ENCODE results near the gene DUS2. TPM values are rescaled to one million over a fixed set of nuclear protein-coding genes. Genes with fewer than 3 reads are reported as not detected.

DUS2 gene
- total RNA-seq, 1 experiment from 2014 or later = 18.7 TPM

DNA sequence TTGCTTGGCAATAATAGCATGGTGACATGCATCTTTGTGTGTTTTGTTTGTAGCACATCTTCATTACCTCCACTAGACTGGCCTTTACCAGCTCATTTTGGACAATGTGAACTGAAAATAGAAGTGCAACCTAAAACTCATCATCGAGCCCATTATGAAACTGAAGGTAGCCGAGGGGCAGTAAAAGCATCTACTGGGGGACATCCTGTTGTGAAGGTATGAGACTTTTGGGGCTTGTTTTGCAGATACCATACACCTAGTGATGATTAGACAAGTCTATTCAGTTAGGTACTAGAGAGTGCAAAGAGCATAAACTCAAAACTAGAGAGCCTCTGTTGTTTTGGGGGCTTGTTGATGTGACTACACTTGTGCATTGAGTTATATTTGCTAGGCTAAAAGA is 103.3 kb downstream of the DUS2 start:
- DNase-seq (ENCODE audit: low spot score) = no peak

DNA sequence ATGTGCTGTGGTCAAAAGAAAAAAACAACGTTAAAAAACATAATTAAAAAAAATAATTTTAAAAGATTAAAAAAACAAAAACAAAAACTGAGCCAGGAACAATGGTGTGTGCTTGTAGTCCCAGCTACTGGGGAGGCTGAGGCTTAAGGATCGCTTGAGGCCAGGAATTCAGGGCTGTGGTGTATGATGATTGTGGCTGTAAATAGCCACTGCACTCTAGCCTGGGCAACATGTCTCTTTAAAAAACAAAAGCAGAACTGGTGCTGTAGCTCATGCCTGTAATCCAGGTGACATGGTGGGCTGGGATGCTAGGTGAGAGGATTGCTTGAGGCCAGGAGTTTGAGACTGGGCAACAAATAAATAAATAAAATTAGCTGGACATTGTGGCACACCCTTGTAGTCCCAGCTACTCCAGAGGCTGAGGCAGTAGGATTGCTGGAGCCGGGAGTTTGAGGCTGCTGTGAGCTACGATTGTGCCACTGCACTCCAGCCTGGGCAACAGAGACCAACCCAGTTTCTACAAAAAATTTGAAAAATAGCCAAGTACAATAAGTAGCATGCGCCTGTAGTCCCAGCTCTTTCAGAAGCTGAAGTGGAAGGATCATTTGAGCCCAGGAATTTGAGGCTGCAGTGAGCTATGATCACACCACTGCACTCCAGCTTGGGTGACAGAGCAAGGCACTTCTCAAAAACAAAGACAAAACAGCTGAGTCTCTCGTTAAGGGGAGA is 105.7 kb downstream of the DUS2 start:
- no peak for DNase-seq (ENCODE audit: low spot score)

Small RNAs within 50 kb of the gene (small RNA-seq; reads per million reads assigned to genes)
- gene RF00019 (not detected), gene RNU6-359P (not detected)

Other genes with a start within 250 kb of the DUS2 start
- gene RANBP10, start 216.7 kb upstream of the DUS2 start, total RNA-seq (2014; rRNA removed; shearing (Covaris generic)) = 6.7 and 8.3 TPM in 2 replicates
- 1.1 TPM in 1 of 2 replicates, not detected in the other for gene TSNAXIP1, start 216.4 kb upstream of the DUS2 start, total RNA-seq (2014; rRNA removed; shearing (Covaris generic))
- 66.3 and 80.9 TPM in 2 replicates for gene THAP11, start 181.0 kb upstream of the DUS2 start, total RNA-seq (2014; rRNA removed; shearing (Covaris generic))
- gene NUTF2, start 176.4 kb upstream of the DUS2 start, total RNA-seq (2014; rRNA removed; shearing (Covaris generic)) = 158 and 183 TPM in 2 replicates
- 42.8 and 43.2 TPM in 2 replicates for gene CENPT, start 175.6 kb upstream of the DUS2 start, total RNA-seq (2014; rRNA removed; shearing (Covaris generic))
- gene EDC4, start 150.2 kb upstream of the DUS2 start, total RNA-seq (2014; rRNA removed; shearing (Covaris generic)) = 107 and 121 TPM in 2 replicates
- gene NRN1L, start 138.4 kb upstream of the DUS2 start, total RNA-seq (2014; rRNA removed; shearing (Covaris generic)) = 0.64 and 2.5 TPM in 2 replicates
- 11.5 and 15.1 TPM in 2 replicates for gene PSKH1, start 130.0 kb upstream of the DUS2 start, total RNA-seq (2014; rRNA removed; shearing (Covaris generic))
- 2.2 and 3.5 TPM in 2 replicates for gene CTRL, start 91.4 kb upstream of the DUS2 start, total RNA-seq (2014; rRNA removed; shearing (Covaris generic))
- gene PSMB10, start 86.4 kb upstream of the DUS2 start, total RNA-seq (2014; rRNA removed; shearing (Covaris generic)) = 173 and 191 TPM in 2 replicates
- 1.4 and 3.3 TPM in 2 replicates for gene LCAT, start 79.2 kb upstream of the DUS2 start, total RNA-seq (2014; rRNA removed; shearing (Covaris generic))
- 10.0 and 14.1 TPM in 2 replicates for gene SLC12A4, start 54.6 kb upstream of the DUS2 start, total RNA-seq (2014; rRNA removed; shearing (Covaris generic))
- gene DPEP3, start 42.8 kb upstream of the DUS2 start, total RNA-seq (2014; rRNA removed; shearing (Covaris generic)) = not detected in 2 replicates
- not detected in 2 replicates for gene DPEP2, start 23.8 kb upstream of the DUS2 start, total RNA-seq (2014; rRNA removed; shearing (Covaris generic))
- not detected in 2 replicates for gene DPEP2NB, start 7.4 kb upstream of the DUS2 start, total RNA-seq (2014; rRNA removed; shearing (Covaris generic))
- 27.4 and 30.4 TPM in 2 replicates for gene DDX28, start 52 bp upstream of the DUS2 start, total RNA-seq (2014; rRNA removed; shearing (Covaris generic))
- 20.4 and 20.8 TPM in 2 replicates for gene NFATC3, start 62.1 kb downstream of the DUS2 start, total RNA-seq (2014; rRNA removed; shearing (Covaris generic))
- 104 and 122 TPM in 2 replicates for gene ESRP2, start 212.8 kb downstream of the DUS2 start, total RNA-seq (2014; rRNA removed; shearing (Covaris generic))
- gene PLA2G15, start 222.1 kb downstream of the DUS2 start, total RNA-seq (2014; rRNA removed; shearing (Covaris generic)) = 15.9 and 18.6 TPM in 2 replicates
- 43.2 and 53.7 TPM in 2 replicates for gene SLC7A6, start 241.2 kb downstream of the DUS2 start, total RNA-seq (2014; rRNA removed; shearing (Covaris generic))